Measurements from ENCODE around the gene KRT72. TPM values are rescaled to one million over a fixed set of nuclear protein-coding genes. Genes with fewer than 3 reads are reported as not detected.

Gene KRT72
- total and polyA plus RNA-seq, 2 donors (not counting 3 experiments of a cell fraction or from before 2014, with no cell fraction given) = not detected

DNA sequence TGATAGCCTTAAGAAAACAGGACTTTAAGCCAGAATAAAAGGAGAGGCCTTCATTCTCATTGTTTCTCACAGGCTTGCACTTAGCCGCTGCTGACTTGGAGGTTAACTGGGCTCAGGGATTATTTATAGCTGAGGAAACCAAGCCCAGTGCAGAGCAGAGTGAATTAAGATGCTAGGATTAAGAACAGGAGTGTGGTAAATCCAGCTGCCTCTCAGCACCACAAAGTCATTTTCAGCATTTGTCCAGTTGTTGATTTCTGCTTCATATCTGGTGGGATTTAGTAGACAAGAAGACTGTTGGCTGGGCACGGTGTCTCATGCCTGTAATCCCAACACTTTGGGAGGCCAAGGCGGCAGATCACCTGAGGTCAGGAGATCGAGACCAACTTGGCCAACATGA is 31.4 kb upstream of the KRT72 start:
- no peak for DNase-seq (ENCODE audit: low read depth, low spot score)
- intact Hi-C loops (cut with micrococcal nuclease) (no loop called here), dilution Hi-C loops (cut with MboI; ENCODE audit: extremely low pct_ligation_motif_present, low sequenced_read_pairs) (no loop called here)
- BruUV-seq (replicated peaks) = no TSS peak
- CTCF ChIA-PET = interaction anchor here (1.1 kb wide), 1 partner anchor 25 kb away, joined by 3 read pairs; no protein-coding TSS in a partner anchor
- Histone ChIP-seq H2AFZ (ENCODE audit: low read depth, low read length) (no peak overlapping the region), H4K20me1 (replicated peaks; ENCODE audit: control insufficient read depth, extremely low read depth, insufficient read depth, low read length) (no peaks in the 10 kb centered on the region), H3K79me2 (ENCODE audit: control insufficient read depth, insufficient read depth, low read length) (no peaks in the 10 kb centered on the region), H3K27me3 (ENCODE audit: control insufficient read depth in 2 of 2, insufficient read depth in 2 of 2, low read length in 2 of 2) (peaks cover 5 to 8% of the 10 kb centered on the region in 2 experiments), H3K9me3 (replicated peaks; ENCODE audit: control insufficient read depth, insufficient read depth, low read length) (no peaks in the 10 kb centered on the region), H3K9me1 (replicated peaks; ENCODE audit: control insufficient read depth, extremely low read depth, insufficient read depth, low read length) (no peaks in the 10 kb centered on the region), H3K4me1 (ENCODE audit: control insufficient read depth, extremely low read depth, insufficient read depth, low read length) (no peaks in the 10 kb centered on the region), H3K4me2 (ENCODE audit: insufficient read depth, low read length) (no peak overlapping the region), H3K36me3 (ENCODE audit: control insufficient read depth in 2 of 2, extremely low read depth in 1 of 2, insufficient read depth in 2 of 2, low read length in 2 of 2) (no peaks in the 10 kb centered on the region), H3K27ac (ENCODE audit: insufficient read depth, low read depth, low read length) (no peak overlapping the region), H3K9ac (replicated peaks; ENCODE audit: extremely low read depth, insufficient read depth, low read length) (no peak overlapping the region), H3K4me3 (replicated peaks in 1 of 3; ENCODE audit: insufficient read depth in 1 of 3, low read depth in 1 of 3, low read length in 3 of 3) (no peak overlapping the region)
- TF ChIP-seq, protein P1, sequence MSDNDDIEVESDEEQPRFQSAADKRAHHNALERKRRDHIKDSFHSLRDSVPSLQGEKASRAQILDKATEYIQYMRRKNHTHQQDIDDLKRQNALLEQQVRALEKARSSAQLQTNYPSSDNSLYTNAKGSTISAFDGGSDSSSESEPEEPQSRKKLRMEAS (IDR thresholded peaks at IDR 0.05; ENCODE audit: insufficient read depth, insufficient read length) = no peak
- TF ChIP-seq FOS (IDR thresholded peaks at IDR 0.05; ENCODE audit: borderline replicate concordance, insufficient read depth, low read length) (no peak), JUN (IDR thresholded peaks at IDR 0.05; ENCODE audit: borderline replicate concordance, insufficient read depth, insufficient read length, low read depth) (no peak), EZH2 (IDR thresholded peaks at IDR 0.05; ENCODE audit: borderline replicate concordance, low read depth, low read length, severe bottlenecking) (no peak), MYC (IDR thresholded peaks at IDR 0.05; ENCODE audit: low read depth, low read length) (no peak), GATA2 (IDR thresholded peaks at IDR 0.05; ENCODE audit: insufficient read depth, insufficient read length, low read depth, low read length) (no peak), POLR2AphosphoS5 (IDR thresholded peaks at IDR 0.05; ENCODE audit: insufficient read depth, low read depth, low read length) (no peak), POLR2A (IDR thresholded peaks at IDR 0.05; ENCODE audit: low read depth, low read length) (no peak)
- TF ChIP-seq, protein P2, sequence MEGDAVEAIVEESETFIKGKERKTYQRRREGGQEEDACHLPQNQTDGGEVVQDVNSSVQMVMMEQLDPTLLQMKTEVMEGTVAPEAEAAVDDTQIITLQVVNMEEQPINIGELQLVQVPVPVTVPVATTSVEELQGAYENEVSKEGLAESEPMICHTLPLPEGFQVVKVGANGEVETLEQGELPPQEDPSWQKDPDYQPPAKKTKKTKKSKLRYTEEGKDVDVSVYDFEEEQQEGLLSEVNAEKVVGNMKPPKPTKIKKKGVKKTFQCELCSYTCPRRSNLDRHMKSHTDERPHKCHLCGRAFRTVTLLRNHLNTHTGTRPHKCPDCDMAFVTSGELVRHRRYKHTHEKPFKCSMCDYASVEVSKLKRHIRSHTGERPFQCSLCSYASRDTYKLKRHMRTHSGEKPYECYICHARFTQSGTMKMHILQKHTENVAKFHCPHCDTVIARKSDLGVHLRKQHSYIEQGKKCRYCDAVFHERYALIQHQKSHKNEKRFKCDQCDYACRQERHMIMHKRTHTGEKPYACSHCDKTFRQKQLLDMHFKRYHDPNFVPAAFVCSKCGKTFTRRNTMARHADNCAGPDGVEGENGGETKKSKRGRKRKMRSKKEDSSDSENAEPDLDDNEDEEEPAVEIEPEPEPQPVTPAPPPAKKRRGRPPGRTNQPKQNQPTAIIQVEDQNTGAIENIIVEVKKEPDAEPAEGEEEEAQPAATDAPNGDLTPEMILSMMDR (IDR thresholded peaks at IDR 0.05; ENCODE audit: extremely low read depth in 1 of 2, insufficient read depth in 1 of 2, low read depth in 1 of 2, low read length in 2 of 2) = no peak
- FAIRE-seq = no peak
- POLR2A ChIA-PET = no interaction called here
